ENCODE data around the gene FST. TPM values are rescaled to one million over a fixed set of nuclear protein-coding genes. Genes with fewer than 3 reads are reported as not detected.

FST gene
- total and polyA plus RNA-seq, 2 of the 13 experiments (the other 11 are each of a cell fraction or from before 2014, with no cell fraction given) = 38.6 to 136 TPM

GRCh38 chr5:53478411-53479044 is 1.9 kb upstream of the FST start (continued):
- TF ChIP-seq ATRX (CRISPR knock-in tag; IDR thresholded peaks at IDR 0.05; ENCODE audit: borderline replicate concordance) (no peak), ZNF773 (CRISPR knock-in tag; IDR thresholded peaks at IDR 0.05; ENCODE audit: borderline replicate concordance) (no peak), LBX2 (CRISPR knock-in tag; IDR thresholded peaks at IDR 0.05; ENCODE audit: borderline replicate concordance) (no peak), PRPF4 (IDR thresholded peaks at IDR 0.05; ENCODE audit: low read depth, low read length, poor library complexity, severe bottlenecking) (no peak), MED1 (CRISPR knock-in tag; IDR thresholded peaks at IDR 0.05) (peak; percentile 46; the same call in 1 of the 2 replicates), TGIF2 (CRISPR knock-in tag; IDR thresholded peaks at IDR 0.05) (no peak), CSRNP1 (CRISPR knock-in tag; IDR thresholded peaks at IDR 0.05) (no peak), ZNF333 (CRISPR knock-in tag; IDR thresholded peaks at IDR 0.05; ENCODE audit: borderline replicate concordance) (no peak), HOXA7 (CRISPR knock-in tag; IDR thresholded peaks at IDR 0.05) (no peak), GTF2F1 (IDR thresholded peaks at IDR 0.05; ENCODE audit: low read length) (no peak), ZXDC (CRISPR knock-in tag; IDR thresholded peaks at IDR 0.05) (no peak), SNRNP70 (IDR thresholded peaks at IDR 0.05; ENCODE audit: low read depth, low read length) (no peak), ZNF501 (CRISPR knock-in tag; IDR thresholded peaks at IDR 0.05) (0 out of 2 replicates have a peak, but pooled peaks have one; percentile 25), ZMAT5 (CRISPR knock-in tag; IDR thresholded peaks at IDR 0.05; ENCODE audit: borderline replicate concordance, low read depth) (no peak), KDM1A (CRISPR knock-in tag; IDR thresholded peaks at IDR 0.05) (0 out of 2 replicates have a peak, but pooled peaks have one; percentile 20), NR2F2 (IDR thresholded peaks at IDR 0.05; ENCODE audit: borderline replicate concordance, low read depth) (no peak), FOXC1 (CRISPR knock-in tag; IDR thresholded peaks at IDR 0.05; ENCODE audit: borderline replicate concordance) (no peak), FOXP1 (IDR thresholded peaks at IDR 0.05) (no peak), FOXP1 (CRISPR knock-in tag; IDR thresholded peaks at IDR 0.05) (no peak)
- TF ChIP-seq, protein P1, sequence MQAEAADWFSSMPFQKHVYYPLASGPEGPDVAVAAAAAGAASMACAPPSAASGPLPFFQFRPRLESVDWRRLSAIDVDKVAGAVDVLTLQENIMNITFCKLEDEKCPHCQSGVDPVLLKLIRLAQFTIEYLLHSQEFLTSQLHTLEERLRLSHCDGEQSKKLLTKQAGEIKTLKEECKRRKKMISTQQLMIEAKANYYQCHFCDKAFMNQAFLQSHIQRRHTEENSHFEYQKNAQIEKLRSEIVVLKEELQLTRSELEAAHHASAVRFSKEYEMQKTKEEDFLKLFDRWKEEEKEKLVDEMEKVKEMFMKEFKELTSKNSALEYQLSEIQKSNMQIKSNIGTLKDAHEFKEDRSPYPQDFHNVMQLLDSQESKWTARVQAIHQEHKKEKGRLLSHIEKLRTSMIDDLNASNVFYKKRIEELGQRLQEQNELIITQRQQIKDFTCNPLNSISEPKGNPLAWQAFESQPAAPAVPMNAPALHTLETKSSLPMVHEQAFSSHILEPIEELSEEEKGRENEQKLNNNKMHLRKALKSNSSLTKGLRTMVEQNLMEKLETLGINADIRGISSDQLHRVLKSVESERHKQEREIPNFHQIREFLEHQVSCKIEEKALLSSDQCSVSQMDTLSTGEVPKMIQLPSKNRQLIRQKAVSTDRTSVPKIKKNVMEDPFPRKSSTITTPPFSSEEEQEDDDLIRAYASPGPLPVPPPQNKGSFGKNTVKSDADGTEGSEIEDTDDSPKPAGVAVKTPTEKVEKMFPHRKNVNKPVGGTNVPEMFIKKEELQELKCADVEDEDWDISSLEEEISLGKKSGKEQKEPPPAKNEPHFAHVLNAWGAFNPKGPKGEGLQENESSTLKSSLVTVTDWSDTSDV (CRISPR knock-in tag; IDR thresholded peaks at IDR 0.05) = no peak
- TF ChIP-seq, protein P2, sequence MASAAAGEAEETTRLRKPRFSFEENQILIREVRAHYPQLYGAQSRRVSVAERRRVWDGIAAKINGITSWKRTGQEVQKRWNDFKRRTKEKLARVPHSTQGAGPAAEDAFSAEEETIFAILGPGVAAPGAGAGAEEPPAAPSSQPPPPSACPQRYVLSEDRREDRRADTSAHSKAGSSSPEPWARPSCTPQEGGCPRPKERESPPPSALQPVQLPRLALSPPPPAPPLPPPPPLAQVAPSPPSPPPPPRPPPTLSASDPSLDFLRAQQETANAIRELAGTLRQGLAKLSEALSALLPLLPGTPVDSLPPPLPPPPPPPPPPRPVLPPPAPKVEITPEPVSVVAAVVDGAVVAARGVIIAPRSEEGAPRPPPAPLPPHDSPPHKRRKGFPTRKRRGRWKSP (CRISPR knock-in tag; IDR thresholded peaks at IDR 0.05) = peak; percentile 49; the same call in 1 of the 2 replicates

Measured in HepG2 (cell line).